Neuronal stem cell (in vitro differentiated cells): Measurements from ENCODE around the gene PHKB.

Experiments used
- DNase-seq: peaks from one replicate; pipeline ENCODE4 v3.0.0-alpha.2; 2013; ENCODE audit warnings: low spot score
- H2AFZ ChIP-seq: one replicate; pipeline ENCODE4 v1.6.1; 2013; ENCODE audit warnings: mild to moderate bottlenecking, low read length, inconsistent platforms
- H2AK5ac ChIP-seq: 2 replicates; pipeline ENCODE4 v1.6.1; 2013; ENCODE audit warnings: low read depth, mild to moderate bottlenecking, inconsistent platforms, low read length, moderate library complexity, mixed read lengths
- H2BK120ac ChIP-seq: 2 replicates; pipeline ENCODE4 v1.6.1; 2013; ENCODE audit warnings: low read depth, mild to moderate bottlenecking, inconsistent platforms, low read length, moderate library complexity, mixed read lengths
- H2BK12ac ChIP-seq: one replicate; pipeline ENCODE4 v1.6.1; 2013; ENCODE audit warnings: low read length, inconsistent platforms
- H2BK15ac ChIP-seq: 2 replicates; pipeline ENCODE4 v1.6.1; 2013; ENCODE audit warnings: mild to moderate bottlenecking, low read length, inconsistent platforms, mixed read lengths
- H2BK5ac ChIP-seq: one replicate; pipeline ENCODE4 v1.6.1; 2013; ENCODE audit warnings: inconsistent platforms, mild to moderate bottlenecking, low read length, moderate library complexity
- H3K14ac ChIP-seq: one replicate; pipeline ENCODE4 v1.6.1; 2013; ENCODE audit warnings: low read length, inconsistent platforms
- H3K18ac ChIP-seq: 2 replicates; pipeline ENCODE4 v1.6.1; 2013; ENCODE audit warnings: low read length, inconsistent platforms
- H3K23ac ChIP-seq: 2 replicates; pipeline ENCODE4 v1.6.1; 2013; ENCODE audit warnings: low read depth, mild to moderate bottlenecking, mixed read lengths, low read length, inconsistent platforms; ENCODE audit not compliant: poor library complexity
- H3K27ac ChIP-seq: replicated peaks from 3 replicates; pipeline ENCODE4 v1.5.1; 2013; ENCODE audit warnings: low read length, inconsistent platforms
- H3K27me3 ChIP-seq, 3 experiments: 2 replicates each; pipeline ENCODE4 v1.6.1; 2013; ENCODE audit warnings: low read length in 3 of 3, mild to moderate bottlenecking in 2 of 3, inconsistent platforms in 1 of 3, low read depth in 1 of 3, mixed read lengths in 1 of 3, moderate library complexity in 1 of 3; ENCODE audit not compliant: control insufficient read depth in 3 of 3, insufficient read depth in 3 of 3
- H3K36me3 ChIP-seq, 2 donors: replicated peaks in 1 of 2; 2 replicates each; pipeline ENCODE4 v1.6.1; 2013; ENCODE audit warnings: low read length in 2 of 2; ENCODE audit not compliant: control insufficient read depth in 2 of 2, insufficient read depth in 2 of 2
- H3K4ac ChIP-seq: 2 replicates; pipeline ENCODE4 v1.6.1; 2013; ENCODE audit warnings: inconsistent platforms, mild to moderate bottlenecking, low read length, moderate library complexity
- H3K4me1 ChIP-seq, 2 donors: 1 replicate in 1 of 2; 2 replicates in 1 of 2; pipeline ENCODE4 v1.6.1; 2013; ENCODE audit warnings: low read length in 2 of 2, low read depth in 1 of 2; ENCODE audit not compliant: control insufficient read depth in 2 of 2, insufficient read depth in 1 of 2
- H3K4me2 ChIP-seq: one replicate; pipeline ENCODE4 v1.6.1; 2013; ENCODE audit warnings: mild to moderate bottlenecking, low read length, inconsistent platforms; ENCODE audit not compliant: insufficient read depth, poor library complexity, severe bottlenecking
- H3K4me3 ChIP-seq, 2 donors: 2 replicates each; pipeline ENCODE4 v1.5.1; 2013; ENCODE audit warnings: low read length in 2 of 2, mild to moderate bottlenecking in 2 of 2, inconsistent platforms in 1 of 2, moderate library complexity in 1 of 2
- H3K79me1 ChIP-seq: one replicate; pipeline ENCODE4 v1.6.1; 2013; ENCODE audit warnings: low read depth, mild to moderate bottlenecking, inconsistent platforms, low read length, moderate library complexity
- H3K9ac ChIP-seq: one replicate; pipeline ENCODE4 v1.6.1; 2013; ENCODE audit warnings: mild to moderate bottlenecking, low read depth, low read length, inconsistent platforms; ENCODE audit not compliant: poor library complexity
- H3K9me3 ChIP-seq, 2 donors: replicated peaks in 1 of 2; 2 replicates each; pipeline versions ENCODE3 to v1.6.1; 2013; ENCODE audit warnings: low read length in 2 of 2, mild to moderate bottlenecking in 2 of 2, inconsistent platforms in 1 of 2, low read depth in 1 of 2, mixed read lengths in 1 of 2, moderate library complexity in 1 of 2; ENCODE audit not compliant: control insufficient read depth in 2 of 2, insufficient read depth in 1 of 2
- H4K8ac ChIP-seq: one replicate; pipeline ENCODE4 v1.6.1; 2013; ENCODE audit warnings: low read depth, mild to moderate bottlenecking, inconsistent platforms, low read length, moderate library complexity
- H4K91ac ChIP-seq: one replicate; pipeline ENCODE4 v1.6.1; 2013; ENCODE audit warnings: low read length, low read depth, mild to moderate bottlenecking, inconsistent platforms; ENCODE audit not compliant: poor library complexity
- WGBS, 2 donors: extraction: QIAGEN DNeasy Blood & Tissue Kit; methylation state at CpG; one replicate each; pipeline ENCODE4 v1.1.7; 2013; ENCODE audit warnings: missing lambda C conversion rate in 2 of 2, mixed read lengths in 1 of 2; ENCODE audit not compliant: insufficient read length in 2 of 2, insufficient replicate concordance in 1 of 2; ENCODE audit errors: extremely low coverage in 2 of 2; 5-methylcytosine and 5-hydroxymethylcytosine counted together

PHKB gene

DNA sequence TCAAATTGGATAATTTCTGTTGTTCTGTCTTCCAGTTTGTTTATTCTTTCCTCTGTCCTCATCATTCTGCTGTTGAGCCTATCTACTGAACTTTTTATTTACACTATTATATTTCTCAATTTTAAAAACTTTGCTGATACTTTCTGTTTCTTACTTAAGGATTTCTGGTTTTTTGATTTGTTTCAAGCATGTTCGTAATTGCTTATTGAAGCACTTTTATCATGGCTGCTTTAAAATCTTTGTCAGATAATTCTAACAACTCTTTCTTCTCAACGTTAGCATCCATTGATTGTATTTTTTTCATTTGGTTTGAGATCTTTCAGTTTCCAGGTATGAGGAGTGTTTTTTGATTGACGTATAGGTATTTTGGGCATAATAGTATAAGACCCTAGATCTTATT, 116.9 kb downstream of the PHKB start:
- no peak overlapping the region for H2BK5ac ChIP-seq
- no peak overlapping the region for H3K27ac ChIP-seq
- no peaks in the 10 kb centered on the region for H3K36me3 ChIP-seq
- no peaks in the 10 kb centered on the region for H3K79me1 ChIP-seq
- no peak overlapping the region for H2BK15ac ChIP-seq
- H3K9ac ChIP-seq, result no peak overlapping the region
- H2AK5ac ChIP-seq, result no peak overlapping the region
- H2BK120ac ChIP-seq, result no peak overlapping the region
- no peaks in the 10 kb centered on the region for H3K4me1 ChIP-seq
- WGBS, 2 donors, result no CpG with 5 or more reads among the region's 3 CpGs
- no peak overlapping the region for H4K91ac ChIP-seq
- no peak overlapping the region for H3K14ac ChIP-seq
- H3K9me3 ChIP-seq, result no peaks in the 10 kb centered on the region
- no peaks in the 10 kb centered on the region for H3K27me3 ChIP-seq
- no peak overlapping the region for H3K18ac ChIP-seq
- no peak for DNase-seq
- no peak overlapping the region for H3K23ac ChIP-seq
- no peak overlapping the region for H2BK12ac ChIP-seq
- no peak overlapping the region for H4K8ac ChIP-seq
- H3K4me2 ChIP-seq, result no peak overlapping the region
- no peak overlapping the region for H3K4ac ChIP-seq
- H2AFZ ChIP-seq, result no peak overlapping the region
- H3K4me3 ChIP-seq, result no peak overlapping the region

DNA sequence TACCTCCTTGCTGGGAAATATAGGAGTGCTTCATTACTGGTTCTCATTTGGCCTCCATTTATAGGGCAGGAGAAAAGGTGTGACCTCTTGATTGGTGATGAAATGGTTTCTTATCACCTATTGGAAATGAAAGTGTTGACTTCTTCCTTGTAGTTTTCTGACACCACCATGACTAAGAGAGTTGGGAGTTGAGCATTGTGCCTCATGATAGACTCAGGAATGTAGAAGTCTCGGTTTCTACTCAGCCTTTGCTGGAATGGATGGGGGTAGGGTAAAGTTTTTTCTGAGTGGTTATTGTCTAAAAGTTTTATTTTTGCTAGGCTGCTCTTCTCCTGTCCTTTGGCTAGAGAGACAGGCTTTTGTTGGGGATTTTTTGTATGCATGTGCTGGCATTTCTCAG, 117.4 kb downstream of the PHKB start:
- Histone ChIP-seq H2BK120ac (no peak overlapping the region), H2BK5ac (no peak overlapping the region), H3K4me2 (no peak overlapping the region), H3K4me1 (no peaks in the 10 kb centered on the region), H3K14ac (no peak overlapping the region), H3K9ac (no peak overlapping the region), H3K36me3 (no peaks in the 10 kb centered on the region), H3K18ac (no peak overlapping the region), H2AFZ (no peak overlapping the region), H2BK12ac (no peak overlapping the region), H3K4ac (no peak overlapping the region), H3K9me3 (no peaks in the 10 kb centered on the region), H3K79me1 (no peaks in the 10 kb centered on the region), H3K27me3 (no peaks in the 10 kb centered on the region), H3K4me3 (no peak overlapping the region), H3K27ac (no peak overlapping the region), H4K8ac (no peak overlapping the region), H3K23ac (no peak overlapping the region), H2AK5ac (no peak overlapping the region), H4K91ac (no peak overlapping the region), H2BK15ac (no peak overlapping the region)
- no peak for DNase-seq
- WGBS, 2 donors, result no CpG with 5 or more reads among the region's 1 CpG

DNA sequence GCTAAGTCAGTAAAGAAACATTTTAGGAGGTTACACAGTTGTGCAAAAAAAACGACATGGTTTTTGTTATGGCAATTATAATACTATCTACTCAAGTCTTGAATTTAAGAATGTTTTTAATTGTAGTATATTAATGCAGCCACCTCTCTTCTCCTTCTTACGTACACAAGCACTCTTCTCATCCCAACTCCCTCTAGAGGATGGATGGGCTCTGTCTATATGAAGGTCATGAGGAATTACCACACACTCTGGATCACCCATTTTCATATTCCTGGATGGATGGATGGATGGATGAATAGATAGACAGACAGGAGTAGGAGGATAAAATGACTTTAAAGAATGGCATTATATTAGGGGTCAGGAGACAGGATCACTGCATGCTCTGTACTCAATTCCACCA, 120.0 kb downstream of the PHKB start:
- no peak overlapping the region for H2BK5ac ChIP-seq
- H3K9me3 ChIP-seq, result no peaks in the 10 kb centered on the region
- no peaks in the 10 kb centered on the region for H3K27me3 ChIP-seq
- H3K4me2 ChIP-seq, result no peak overlapping the region
- H3K27ac ChIP-seq, result no peak overlapping the region
- no peak overlapping the region for H2BK12ac ChIP-seq
- no peaks in the 10 kb centered on the region for H3K79me1 ChIP-seq
- H2AK5ac ChIP-seq, result no peak overlapping the region
- no peak overlapping the region for H4K8ac ChIP-seq
- H3K4ac ChIP-seq, result no peak overlapping the region
- H3K14ac ChIP-seq, result no peak overlapping the region
- no peak overlapping the region for H3K18ac ChIP-seq
- H3K9ac ChIP-seq, result no peak overlapping the region
- H3K4me1 ChIP-seq, result no peaks in the 10 kb centered on the region
- H3K4me3 ChIP-seq, result no peak overlapping the region
- WGBS, 2 donors, result no CpG with 5 or more reads among the region's 2 CpGs
- no peak overlapping the region for H2BK120ac ChIP-seq
- H3K23ac ChIP-seq, result no peak overlapping the region
- no peak overlapping the region for H4K91ac ChIP-seq
- no peaks in the 10 kb centered on the region for H3K36me3 ChIP-seq
- H2BK15ac ChIP-seq, result no peak overlapping the region
- H2AFZ ChIP-seq, result no peak overlapping the region
- DNase-seq, result no peak

DNA sequence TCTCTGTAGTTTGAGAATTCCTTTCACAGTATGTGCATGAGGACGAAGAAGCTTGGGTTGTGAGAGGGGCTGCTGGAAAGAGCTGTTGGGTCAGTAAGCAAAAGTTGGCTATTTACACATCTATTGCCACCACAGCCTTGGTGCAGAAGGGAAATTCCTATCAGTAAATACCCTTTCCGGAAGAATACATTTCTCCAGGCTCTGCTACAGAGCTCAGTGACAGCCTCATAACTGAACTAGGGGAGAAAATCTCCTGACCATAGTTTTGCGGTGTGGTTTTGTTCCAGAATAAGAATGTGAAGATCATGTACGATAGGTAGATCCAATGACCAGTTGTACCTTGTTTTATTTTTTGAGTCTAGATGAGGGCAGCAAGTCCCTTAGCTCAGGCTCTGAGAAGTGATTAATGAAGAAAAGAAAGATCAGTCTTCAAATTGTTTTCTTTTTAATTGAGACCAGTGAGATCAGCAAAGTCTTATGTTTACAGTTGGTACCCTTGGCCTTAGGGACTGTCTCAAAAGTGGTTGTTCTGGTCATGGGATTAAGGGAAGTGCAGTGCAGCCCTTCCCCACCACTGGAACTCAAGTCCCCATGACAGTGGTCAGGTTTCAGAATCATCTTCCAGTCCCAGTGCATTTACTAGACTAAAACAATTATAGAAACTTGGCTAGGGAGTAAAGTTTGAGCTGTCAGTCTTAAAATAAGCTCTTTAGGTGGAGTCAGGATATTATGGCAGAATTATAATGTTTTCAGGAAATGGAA, 123.5 kb downstream of the PHKB start:
- Histone ChIP-seq H2BK5ac (no peak overlapping the region), H3K36me3 (peaks cover 0 to 13% of the 10 kb centered on the region in 2 donors), H2AK5ac (no peak overlapping the region), H3K4ac (no peak overlapping the region), H2BK12ac (no peak overlapping the region), H3K79me1 (no peaks in the 10 kb centered on the region), H3K27ac (no peak overlapping the region), H2BK15ac (no peak overlapping the region), H2AFZ (no peak overlapping the region), H3K4me3 (no peak overlapping the region), H3K14ac (no peak overlapping the region), H4K8ac (no peak overlapping the region), H3K9ac (no peak overlapping the region), H4K91ac (no peak overlapping the region), H3K27me3 (no peaks in the 10 kb centered on the region), H2BK120ac (no peak overlapping the region), H3K18ac (no peak overlapping the region), H3K4me1 (no peaks in the 10 kb centered on the region), H3K4me2 (no peak overlapping the region), H3K23ac (no peak overlapping the region), H3K9me3 (no peaks in the 10 kb centered on the region)
- WGBS, 2 donors, result no CpG with 5 or more reads among the region's 4 CpGs
- DNase-seq, result no peak
